DMS114 treated with DMSO at 0.1 percent for 48 hours (cell line): ENCODE measurements around the gene USF2.
"Not testable (repeated sequence)": the region's sequence is repeated elsewhere in the genome, so short reads cannot be mapped to it uniquely, and the experiment has no call there.

Experiments used
- DNase-seq: peaks from one replicate; lab custom pipeline; 2025; ENCODE audit not compliant: unreplicated experiment; lab: John Stamatoyannopoulos, UW

The USF2 gene

GRCh38 chr19:35268536-35269437 is at the start of gene USF2:
Gene USF2, plus strand, starts transcription at chr19:35268962. Its CDS starts 140 bp downstream, at chr19:35269102.
- DNase-seq = peak; percentile 57

GRCh38 chr19:35219008-35219407 is 49.8 kb upstream of the USF2 start:
- DNase-seq = no peak

- DNase-seq = no peak
These were observed 48.3 kb upstream of the USF2 start for GRCh38 chr19:35220315-35220921.

- not testable (repeated sequence) for DNase-seq
These were observed 47.7 kb upstream of the USF2 start for GRCh38 chr19:35220973-35221590.

GRCh38 chr19:35222373-35223015 is 46.3 kb upstream of the USF2 start:
- no peak for DNase-seq

GRCh38 chr19:35223084-35223790 is 45.5 kb upstream of the USF2 start:
- no peak for DNase-seq

GRCh38 chr19:35223862-35224505 is 44.8 kb upstream of the USF2 start:
- DNase-seq = no peak

- no peak for DNase-seq
These were observed 43.8 kb upstream of the USF2 start for GRCh38 chr19:35224681-35225571.

- DNase-seq = no peak
These were observed 42.8 kb upstream of the USF2 start for GRCh38 chr19:35225951-35226350.

- no peak for DNase-seq
These were observed 42.0 kb upstream of the USF2 start for GRCh38 chr19:35226748-35227147.

GRCh38 chr19:35228177-35228930 is 40.4 kb upstream of the USF2 start, which contains the start of gene FAM187B:
Gene FAM187B, minus strand, starts transcription at chr19:35228739. Its CDS starts 59 bp downstream, at chr19:35228680.
- DNase-seq = no peak

GRCh38 chr19:35229601-35230000 is 39.2 kb upstream of the USF2 start:
- DNase-seq = no peak

- DNase-seq = no peak
These were observed 36.7 kb upstream of the USF2 start for GRCh38 chr19:35231956-35232645.

- no peak for DNase-seq
These were observed 35.9 kb upstream of the USF2 start for GRCh38 chr19:35232912-35233311.

GRCh38 chr19:35236638-35237400 is 31.9 kb upstream of the USF2 start:
- DNase-seq = no peak

- DNase-seq = not testable (repeated sequence)
These were observed 29.2 kb upstream of the USF2 start for GRCh38 chr19:35239597-35239996.

GRCh38 chr19:35240327-35240726 is 28.4 kb upstream of the USF2 start:
- no peak for DNase-seq
